Kidney (tissue), 14 donors: ENCODE data around the gene TFB2M. TPM values are rescaled to one million over a fixed set of nuclear protein-coding genes. Genes with fewer than 3 reads are reported as not detected.

ENCODE experiments used
- DNase-seq, 5 donors: peaks; one replicate each; pipeline ENCODE4 v3.0.0-alpha.2; 2013 to 2020
- FAIRE-seq: peaks from 2 replicates; lab custom pipeline; 2012; peaks lifted over from hg19 to GRCh38; lab: Jason Lieb, UNC
- H3K27ac ChIP-seq, 2 donors: one replicate each; pipeline ENCODE4 v1.7.0; 2013; ENCODE audit warnings: low read depth in 2 of 2, low read length in 2 of 2, inconsistent platforms in 1 of 2
- H3K27me3 ChIP-seq: one replicate; pipeline ENCODE4 v1.7.1; 2013; ENCODE audit warnings: low read length, inconsistent platforms; ENCODE audit not compliant: control insufficient read depth, insufficient read depth
- H3K36me3 ChIP-seq, 3 donors: one replicate each; pipeline versions ENCODE4 v1.7.0 to v1.7.1; 2013; ENCODE audit warnings: low read length in 3 of 3, control low read depth in 1 of 3, inconsistent platforms in 1 of 3; ENCODE audit not compliant: insufficient read depth in 3 of 3, control insufficient read depth in 2 of 3
- H3K4me1 ChIP-seq, 3 donors: one replicate each; pipeline versions ENCODE4 v1.7.0 to v1.7.1; 2013; ENCODE audit warnings: low read length in 3 of 3, inconsistent platforms in 1 of 3, low read depth in 1 of 3; ENCODE audit not compliant: control insufficient read depth in 2 of 3, insufficient read depth in 2 of 3
- H3K4me3 ChIP-seq, 3 donors: one replicate each; pipeline versions ENCODE4 v1.7.0 to v1.8.1; 2013; ENCODE audit warnings: low read length in 3 of 3, control low read depth in 1 of 3, inconsistent platforms in 1 of 3
- H3K9ac ChIP-seq, 3 donors: one replicate each; pipeline versions ENCODE4 v1.7.0 to v1.7.1; 2013; ENCODE audit warnings: low read length in 3 of 3, control low read depth in 1 of 3, inconsistent platforms in 1 of 3
- H3K9me3 ChIP-seq, 3 donors: one replicate each; pipeline versions ENCODE4 v1.7.0 to v1.7.1; 2013; ENCODE audit warnings: low read length in 3 of 3, control low read depth in 1 of 3, inconsistent platforms in 1 of 3; ENCODE audit not compliant: control insufficient read depth in 2 of 3, insufficient read depth in 1 of 3
- CTCF ChIP-seq: IDR thresholded peaks from 3 replicates; pipeline ENCODE4 v1.5.1; 2012; ENCODE audit warnings: mild to moderate bottlenecking, moderate library complexity, borderline replicate concordance; ENCODE audit not compliant: insufficient read depth; ENCODE audit errors: extremely low read depth
- intact Hi-C: fragments of 100-400 bp; cut with DNase I; formaldehyde crosslinking; loops from one replicate; pipeline ENCODE4 v1.11.1; 2022
- polyA plus RNA-seq: library from polyadenylated mRNA; stranded (reverse); fragments of 350-450 nt; fragmentation: Illumina TruSeq; extraction: RNeasy Lipid Tissue Mini Kit (QIAGEN cat#74804); gene quantifications from one replicate; pipeline ENCODE4 v1.2.3, GENCODE V29; 2014; ENCODE audit warnings: low read depth, low replicate concordance; ENCODE audit not compliant: insufficient read depth
- total RNA-seq: library from RNA; stranded (reverse); fragmentation: NEBNext Ultra II Directional; extraction: Animal tissue kit (Norgen Biotek cat#: 25700); gene quantifications from one replicate; pipeline ENCODE4 v1.2.1, GENCODE V29; 2021
- donor health status: control.
- donor health status: control.
- donor health status: control.
- donor health status: control.
- donor health status: control.
- donor health status: DM: yes; HTN: yes; CAD: no.
- donor health status: Normal renal cell carcinoma (clear cell type).

TFB2M gene
- total and polyA plus RNA-seq, 2 donors from 2014 or later = 10.8 to 14.7 TPM

- FAIRE-seq = no peak
- intact Hi-C loops = no loop called here
- H3K4me1 ChIP-seq = peaks cover 0 to 2% (median 0%) of the 10 kb centered on the region in 3 donors
- no peak overlapping the region for H3K9ac ChIP-seq
- no peak overlapping the region for H3K27ac ChIP-seq
- TF ChIP-seq CTCF = peak; percentile 86
- H3K4me3 ChIP-seq = no peak overlapping the region
- no peaks in the 10 kb centered on the region for H3K9me3 ChIP-seq
- DNase-seq = peak; percentile 74 to 89 (median 80)
- H3K27me3 ChIP-seq = no peaks in the 10 kb centered on the region
- H3K36me3 ChIP-seq = no peaks in the 10 kb centered on the region
Observed at GRCh38 chr1:246492611-246493245, 73.3 kb downstream of the TFB2M start.

- TF ChIP-seq CTCF = no peak
- no peaks in the 10 kb centered on the region for H3K9me3 ChIP-seq
- H3K9ac ChIP-seq = no peak overlapping the region
- intact Hi-C loops = no loop called here
- no peak overlapping the region for H3K27ac ChIP-seq
- DNase-seq = no peak
- H3K4me3 ChIP-seq = no peak overlapping the region
- H3K4me1 ChIP-seq = peaks cover 0 to 2% (median 0%) of the 10 kb centered on the region in 3 donors
- H3K27me3 ChIP-seq = no peaks in the 10 kb centered on the region
- FAIRE-seq = no peak
- no peaks in the 10 kb centered on the region for H3K36me3 ChIP-seq
Observed at GRCh38 chr1:246491551-246492053, 74.5 kb downstream of the TFB2M start.

Other genes starting within 250 kb of the TFB2M start
- gene SMYD3, start 59.0 kb downstream of the TFB2M start, total RNA-seq = 23.9 TPM
- gene SMYD3, start 59.0 kb downstream of the TFB2M start, polyA plus RNA-seq = 23.3 TPM
- gene CNST, start 195 bp upstream of the TFB2M start, total RNA-seq = 24.1 TPM
- gene CNST, start 195 bp upstream of the TFB2M start, polyA plus RNA-seq = 5.6 TPM
- 37.2 TPM for gene SCCPDH, start 158.1 kb upstream of the TFB2M start, total RNA-seq
- 48.6 TPM for gene SCCPDH, start 158.1 kb upstream of the TFB2M start, polyA plus RNA-seq